Osteocyte (in vitro differentiated cells): Measurements from ENCODE around the gene DRD3. TPM values are rescaled to one million over a fixed set of nuclear protein-coding genes. Genes with fewer than 3 reads are reported as not detected.

ENCODE experiments used
- DNase-seq: peaks from one replicate; pipeline ENCODE4 v3.0.0; 2021; ENCODE audit warnings: mixed read lengths; ENCODE audit not compliant: unreplicated experiment; ENCODE audit errors: extremely low spot score
- H3K27ac Mint-ChIP-seq: one replicate; pipeline ENCODE4 v1.8.0; 2021; ENCODE audit warnings: mild to moderate bottlenecking, mixed read lengths; ENCODE audit not compliant: unreplicated experiment
- H3K27me3 Mint-ChIP-seq: one replicate; pipeline ENCODE4 v1.8.0; 2021; ENCODE audit warnings: mixed read lengths; ENCODE audit not compliant: unreplicated experiment
- H3K36me3 Mint-ChIP-seq: one replicate; pipeline ENCODE4 v1.8.0; 2021; ENCODE audit warnings: mixed read lengths; ENCODE audit not compliant: unreplicated experiment
- H3K4me1 Mint-ChIP-seq: one replicate; pipeline ENCODE4 v1.8.0; 2021; ENCODE audit warnings: mixed read lengths; ENCODE audit not compliant: unreplicated experiment
- H3K4me3 Mint-ChIP-seq: one replicate; pipeline ENCODE4 v1.8.0; 2021; ENCODE audit warnings: mild to moderate bottlenecking, moderate library complexity, mixed read lengths; ENCODE audit not compliant: unreplicated experiment
- H3K9me3 Mint-ChIP-seq: one replicate; pipeline ENCODE4 v1.8.0; 2021; ENCODE audit warnings: mixed read lengths; ENCODE audit not compliant: unreplicated experiment
- CTCF ChIP-seq: fragments of 200-600 bp; sonication (generic); IDR thresholded peaks from 2 replicates; pipeline ENCODE4 v1.5.0; 2021; ENCODE audit warnings: antibody characterized with exemption, mild to moderate bottlenecking, moderate library complexity
- total RNA-seq: library from RNA; stranded (reverse); gene quantifications from 2 replicates; pipeline ENCODE4 v1.2.1, GENCODE V29; 2021

DRD3 gene
- total RNA-seq, 1 donor from 2014 or later, result not detected

DNA sequence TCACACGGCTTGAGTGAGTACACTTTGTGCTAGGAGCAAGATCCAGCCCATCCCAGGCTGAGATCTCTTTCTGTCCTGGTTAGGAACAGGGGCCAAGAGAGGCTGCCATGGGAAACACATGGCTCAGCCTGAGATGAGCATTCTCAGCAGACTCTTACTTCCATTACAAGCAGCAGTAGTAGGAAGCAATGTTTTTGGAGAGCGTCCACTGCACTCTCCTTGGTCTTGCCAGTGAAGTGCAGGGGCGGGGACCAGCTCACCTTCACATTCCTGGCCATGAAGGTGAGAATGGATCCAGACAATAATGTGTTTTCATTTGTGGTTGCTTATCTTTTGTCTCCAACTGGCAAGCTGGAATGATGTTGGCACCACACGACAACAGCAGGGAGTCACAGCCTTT, 33.8 kb upstream of the DRD3 start:
- Mint-ChIP-seq H3K9me3 (no peaks in the 10 kb centered on the region), H3K27me3 (no peaks in the 10 kb centered on the region), H3K27ac (no peak overlapping the region), H3K4me3 (no peak overlapping the region), H3K36me3 (no peaks in the 10 kb centered on the region), H3K4me1 (no peaks in the 10 kb centered on the region)
- no peak for DNase-seq
- no peak for TF ChIP-seq CTCF

GRCh38 chr3:114207768-114208167, 28.9 kb upstream of the DRD3 start:
- no peak for TF ChIP-seq CTCF
- Mint-ChIP-seq H3K36me3 (no peaks in the 10 kb centered on the region), H3K4me3 (no peak overlapping the region), H3K4me1 (no peaks in the 10 kb centered on the region), H3K27me3 (peaks cover 15% of the 10 kb centered on the region), H3K27ac (no peak overlapping the region), H3K9me3 (no peaks in the 10 kb centered on the region)
- DNase-seq, result no peak

- Mint-ChIP-seq H3K36me3 (no peaks in the 10 kb centered on the region), H3K4me1 (no peaks in the 10 kb centered on the region), H3K9me3 (no peaks in the 10 kb centered on the region), H3K27me3 (peaks cover 19% of the 10 kb centered on the region), H3K4me3 (no peak overlapping the region), H3K27ac (no peak overlapping the region)
- no peak for DNase-seq
- TF ChIP-seq CTCF, result no peak
Measured at GRCh38 chr3:114206342-114206741, 27.5 kb upstream of the DRD3 start.

DNA sequence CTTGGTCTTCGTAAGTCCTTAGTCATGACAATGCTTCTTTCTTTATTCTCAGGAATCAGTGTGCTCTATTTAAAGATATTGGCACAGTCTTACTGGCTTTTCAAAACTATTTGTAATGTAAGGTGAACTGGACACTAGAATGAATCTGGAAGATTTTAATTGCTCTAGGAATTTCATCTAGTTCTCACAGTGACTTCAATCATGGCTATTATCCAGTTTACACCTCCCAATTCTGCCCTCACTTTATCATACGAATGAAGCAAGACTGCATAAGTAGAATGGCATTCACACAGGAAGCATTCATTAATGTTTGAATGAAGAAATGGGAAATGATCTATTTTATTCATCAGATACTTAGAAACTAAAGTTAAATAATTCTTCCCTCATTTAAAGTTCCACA, 26.7 kb upstream of the DRD3 start:
- Mint-ChIP-seq H3K4me1 (no peaks in the 10 kb centered on the region), H3K9me3 (no peaks in the 10 kb centered on the region), H3K4me3 (no peak overlapping the region), H3K27ac (no peak overlapping the region), H3K36me3 (no peaks in the 10 kb centered on the region), H3K27me3 (peaks cover 23% of the 10 kb centered on the region)
- DNase-seq, result no peak
- no peak for TF ChIP-seq CTCF

DNA sequence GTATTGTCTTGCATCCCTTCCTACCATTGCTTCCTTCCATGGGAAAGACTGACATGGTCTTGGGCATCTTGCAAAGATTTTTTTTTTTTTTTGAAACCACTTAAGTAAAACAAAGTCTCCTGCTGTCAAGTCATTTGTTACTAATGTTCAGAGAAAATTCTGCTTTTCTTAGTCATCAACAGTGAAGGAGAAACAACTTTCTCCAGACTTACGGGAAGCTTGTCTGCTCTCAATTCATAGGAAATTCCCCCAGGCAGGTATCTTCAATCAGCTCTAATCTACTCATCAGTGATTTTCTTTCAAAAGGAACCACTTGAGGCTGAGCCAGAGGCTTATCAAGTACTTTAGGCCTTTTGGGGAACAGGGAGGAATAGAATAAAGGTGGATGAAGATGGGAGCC, 15.9 kb upstream of the DRD3 start:
- no peak for DNase-seq
- Mint-ChIP-seq H3K4me1 (no peaks in the 10 kb centered on the region), H3K27ac (no peak overlapping the region), H3K9me3 (no peaks in the 10 kb centered on the region), H3K36me3 (no peaks in the 10 kb centered on the region), H3K4me3 (no peak overlapping the region), H3K27me3 (peaks cover 8% of the 10 kb centered on the region)
- no peak for TF ChIP-seq CTCF
